Activated T-cell treated with anti-CD3 and anti-CD28 coated beads for 24 hours (primary cell): ENCODE data around the gene CDK5R1.
"Not testable (repeated sequence)": the region's sequence is repeated elsewhere in the genome, so short reads cannot be mapped to it uniquely, and the experiment has no call there.

Source experiments
- DNase-seq: peaks from one replicate; pipeline ENCODE4 v3.0.0-alpha.2; 2020; ENCODE audit warnings: low read depth

CDK5R1 gene

GRCh38 chr17:32517982-32518381 is 31.2 kb downstream of the CDK5R1 start:
- DNase-seq = no peak

DNA sequence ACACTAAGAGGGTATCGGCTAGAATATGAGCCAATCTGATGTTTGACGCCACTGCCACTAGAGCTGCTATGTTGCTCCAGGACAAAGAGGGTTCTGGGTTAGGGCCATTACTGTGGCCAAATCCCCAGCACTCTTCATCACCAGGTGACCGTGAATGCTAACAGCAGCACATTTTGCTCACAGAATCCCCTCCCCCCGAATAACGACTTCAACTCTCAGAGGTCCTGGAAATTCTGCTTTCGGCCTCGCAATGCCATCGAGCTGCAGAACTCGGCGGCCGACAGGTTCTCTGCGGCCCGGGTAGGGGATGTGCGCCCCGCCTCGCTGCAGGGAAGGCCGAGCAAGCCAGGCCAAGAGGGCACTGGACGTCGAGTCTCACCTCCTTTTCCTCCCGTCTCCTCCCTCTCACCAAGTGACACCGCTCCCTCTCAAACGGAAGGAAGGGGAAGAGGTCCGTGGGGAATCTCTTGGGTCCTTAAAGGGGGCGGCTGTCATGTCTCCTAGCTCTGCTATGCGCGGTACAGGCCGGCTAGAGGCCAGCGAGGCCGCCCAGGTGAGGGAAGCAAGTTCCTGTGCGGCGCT is 31.9 kb downstream of the CDK5R1 start:
- DNase-seq = no peak

DNA sequence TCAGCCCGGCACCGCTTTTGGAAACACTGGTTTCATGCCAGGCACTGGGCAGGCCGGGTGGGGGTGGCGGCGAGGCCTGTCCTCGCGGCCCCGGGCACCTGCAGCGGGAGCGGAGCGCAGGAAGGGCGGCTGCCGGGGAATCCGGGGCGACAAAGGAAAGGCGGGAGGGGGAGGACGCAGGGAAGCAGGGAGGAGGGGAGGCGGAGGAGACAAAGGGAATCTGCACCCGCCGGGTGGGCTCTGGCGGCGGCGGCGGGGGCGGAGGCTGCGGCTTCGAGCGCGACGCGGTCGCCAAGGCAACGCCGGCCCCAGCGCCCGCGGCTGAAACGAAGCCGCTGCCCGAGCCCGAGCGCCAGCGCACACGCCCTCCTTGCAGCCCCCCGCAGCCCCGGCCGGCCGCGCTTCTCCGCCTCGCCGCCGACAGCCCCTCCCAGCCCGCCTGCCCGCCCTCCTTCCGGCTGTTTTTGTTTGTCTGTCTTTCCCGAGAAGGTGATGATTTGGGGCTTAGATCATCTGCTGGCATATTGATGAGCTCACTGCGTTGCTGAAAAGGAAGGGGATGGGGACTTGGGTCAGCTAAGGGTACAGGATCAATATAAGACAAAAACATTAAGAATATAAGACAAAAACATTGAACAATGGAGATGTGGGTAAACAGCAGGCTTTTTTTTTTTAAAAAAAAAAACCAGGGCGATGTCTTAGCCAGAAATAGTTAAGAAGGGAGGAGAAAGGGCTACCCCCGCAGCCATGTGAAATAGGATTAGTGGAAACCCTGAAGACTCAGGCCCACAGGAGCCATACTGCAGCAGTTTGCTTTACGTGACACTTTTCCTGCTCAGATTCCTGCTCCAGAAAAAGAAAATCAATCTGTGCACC is 32.7 kb downstream of the CDK5R1 start:
- DNase-seq = peak; percentile 57

- DNase-seq = peak; percentile 30
Observed at GRCh38 chr17:32520104-32520701, 33.4 kb downstream of the CDK5R1 start.

DNA sequence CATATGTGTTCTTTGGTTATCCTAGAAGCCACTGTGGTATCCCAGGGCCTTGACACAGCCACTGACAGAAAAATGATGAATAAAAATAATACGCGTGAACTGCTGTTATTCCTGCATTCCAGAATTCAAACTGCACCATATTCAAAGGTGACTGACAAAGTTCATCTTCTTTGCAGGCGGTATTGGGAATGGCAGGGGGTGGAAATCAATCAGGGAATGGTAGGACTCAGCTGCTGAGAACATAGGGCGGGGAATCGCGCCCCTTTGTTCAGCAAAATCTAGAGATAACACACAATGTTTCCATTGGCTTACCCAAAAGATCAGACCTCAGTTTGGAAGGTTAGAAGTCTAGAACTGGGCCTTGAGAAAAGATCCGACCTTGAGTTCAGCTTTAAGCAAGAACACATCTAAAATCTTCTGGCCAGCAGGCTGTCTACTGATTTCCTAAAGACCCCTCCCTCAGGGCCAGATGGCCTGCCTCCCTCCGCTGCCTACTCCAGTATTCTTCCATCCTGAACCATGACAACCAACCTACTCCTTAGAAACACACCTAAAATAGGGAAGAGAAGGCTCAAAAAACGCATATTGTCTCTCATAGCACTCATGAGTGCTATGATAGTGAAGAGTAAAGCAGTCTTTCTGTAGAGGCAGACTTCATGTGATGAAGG is 34.1 kb downstream of the CDK5R1 start:
- no peak for DNase-seq

- DNase-seq = peak; percentile 51
Observed at GRCh38 chr17:32523017-32523680, 36.4 kb downstream of the CDK5R1 start.

DNA sequence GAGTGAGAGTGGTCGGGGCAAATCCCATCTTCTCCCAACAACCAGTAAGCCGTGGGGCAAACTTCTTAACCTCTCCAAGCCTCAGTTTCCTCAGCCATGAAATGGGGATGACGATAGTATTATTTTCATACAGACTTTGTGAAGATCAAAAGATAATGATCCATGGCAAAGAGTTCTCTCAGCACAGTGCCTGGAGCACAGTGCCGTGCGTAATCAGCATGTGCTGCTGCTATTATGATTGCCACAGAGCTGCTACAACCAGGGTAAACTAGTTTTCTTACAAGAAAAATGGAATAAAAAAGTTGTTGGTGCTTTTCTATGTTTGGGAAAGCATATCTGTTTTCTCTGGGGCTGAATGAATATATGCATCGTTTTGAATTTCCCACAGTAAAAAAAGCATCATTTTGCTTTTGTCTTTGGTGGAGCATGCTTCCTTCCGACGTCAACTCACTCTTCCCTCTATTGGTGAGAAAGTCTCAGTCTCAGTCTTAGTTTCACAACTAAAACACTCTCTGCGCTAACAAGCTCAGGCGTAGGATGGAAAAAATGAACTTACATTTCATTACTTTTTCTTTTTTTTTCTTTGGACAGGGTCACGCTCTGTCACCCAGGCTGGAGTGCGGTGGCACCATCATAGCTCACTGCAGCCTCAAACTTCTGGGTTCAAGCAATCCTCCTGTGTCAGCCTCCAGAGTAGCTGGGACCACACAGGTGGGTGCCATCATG is 37.2 kb downstream of the CDK5R1 start:
- DNase-seq = peak; percentile 21

DNA sequence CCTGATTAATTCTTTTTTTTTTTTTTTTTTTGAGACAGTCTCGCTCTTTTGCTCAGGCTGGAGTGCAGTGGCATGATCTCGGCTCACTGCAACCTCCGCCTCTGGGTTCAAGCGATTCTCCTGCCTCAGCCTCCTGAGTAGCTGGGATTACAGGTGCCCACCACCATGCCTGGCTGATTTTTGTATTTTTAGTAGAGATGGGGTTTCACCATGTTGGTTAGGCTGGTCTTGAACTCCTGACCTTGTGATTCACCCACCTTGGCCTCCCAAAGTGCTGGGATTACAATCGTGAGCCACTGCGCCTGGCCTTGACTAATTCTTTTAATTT is 37.7 kb downstream of the CDK5R1 start:
- DNase-seq = not testable (repeated sequence)

DNA sequence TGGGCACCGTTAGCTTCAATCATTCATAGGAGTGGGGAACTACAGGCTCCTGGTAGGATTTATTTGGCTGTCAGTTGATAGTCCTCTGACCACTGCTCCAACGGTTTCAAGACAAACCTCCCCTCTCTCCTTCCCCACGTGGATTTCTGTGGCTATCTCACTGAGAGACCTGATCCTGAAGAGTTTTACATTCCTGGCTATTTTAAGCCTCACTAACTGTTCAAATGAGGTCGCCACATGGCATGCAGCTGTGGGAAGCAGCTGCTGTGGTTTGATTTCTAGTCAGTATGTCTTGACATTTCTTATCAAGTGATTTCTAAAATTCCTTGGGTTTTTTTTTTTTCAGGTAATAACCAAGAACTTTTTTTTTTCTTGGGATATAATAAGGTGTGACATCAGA is 38.3 kb downstream of the CDK5R1 start:
- DNase-seq = no peak

GRCh38 chr17:32527146-32527545 is 40.4 kb downstream of the CDK5R1 start:
- DNase-seq = no peak

DNA sequence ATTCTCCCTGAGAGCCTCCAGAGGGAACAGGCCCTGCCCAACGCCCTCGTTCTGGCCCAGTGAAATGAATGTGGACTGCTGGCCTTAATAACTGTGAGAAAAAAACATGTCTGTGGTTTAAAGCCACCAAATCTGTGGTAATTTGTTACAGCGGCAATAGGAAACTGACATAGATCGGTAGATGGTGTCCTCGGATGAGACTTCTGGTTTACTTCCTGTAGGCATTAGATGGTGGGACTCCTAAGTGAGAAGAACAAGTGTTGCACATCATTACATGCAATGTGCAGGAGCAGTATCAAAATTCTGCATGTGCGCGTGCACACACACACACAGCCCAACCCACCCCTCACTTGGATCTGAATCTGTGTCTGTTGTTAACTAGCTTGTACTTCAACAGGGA is 42.0 kb downstream of the CDK5R1 start:
- no peak for DNase-seq

DNA sequence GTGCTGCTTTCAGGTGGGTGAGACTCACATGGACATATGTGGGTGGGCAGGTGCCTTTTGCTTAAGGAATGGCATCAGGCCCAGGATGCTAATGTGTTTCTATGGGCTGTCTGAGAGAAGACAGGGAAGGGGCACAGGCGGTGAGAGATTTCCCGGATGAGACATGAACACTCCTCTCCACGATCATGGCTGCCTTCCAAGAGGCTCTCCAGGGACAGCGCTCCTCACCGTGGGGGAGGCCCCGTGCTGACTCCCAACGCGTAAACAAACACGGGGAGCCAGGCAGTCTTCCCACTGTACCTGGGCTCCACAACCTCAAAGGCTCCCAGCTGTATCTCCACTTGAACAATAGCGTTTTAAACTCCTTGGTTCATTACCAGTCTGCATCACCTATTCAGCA is 42.8 kb downstream of the CDK5R1 start:
- DNase-seq = no peak

GRCh38 chr17:32533296-32533695 is 46.5 kb downstream of the CDK5R1 start:
- no peak for DNase-seq

DNA sequence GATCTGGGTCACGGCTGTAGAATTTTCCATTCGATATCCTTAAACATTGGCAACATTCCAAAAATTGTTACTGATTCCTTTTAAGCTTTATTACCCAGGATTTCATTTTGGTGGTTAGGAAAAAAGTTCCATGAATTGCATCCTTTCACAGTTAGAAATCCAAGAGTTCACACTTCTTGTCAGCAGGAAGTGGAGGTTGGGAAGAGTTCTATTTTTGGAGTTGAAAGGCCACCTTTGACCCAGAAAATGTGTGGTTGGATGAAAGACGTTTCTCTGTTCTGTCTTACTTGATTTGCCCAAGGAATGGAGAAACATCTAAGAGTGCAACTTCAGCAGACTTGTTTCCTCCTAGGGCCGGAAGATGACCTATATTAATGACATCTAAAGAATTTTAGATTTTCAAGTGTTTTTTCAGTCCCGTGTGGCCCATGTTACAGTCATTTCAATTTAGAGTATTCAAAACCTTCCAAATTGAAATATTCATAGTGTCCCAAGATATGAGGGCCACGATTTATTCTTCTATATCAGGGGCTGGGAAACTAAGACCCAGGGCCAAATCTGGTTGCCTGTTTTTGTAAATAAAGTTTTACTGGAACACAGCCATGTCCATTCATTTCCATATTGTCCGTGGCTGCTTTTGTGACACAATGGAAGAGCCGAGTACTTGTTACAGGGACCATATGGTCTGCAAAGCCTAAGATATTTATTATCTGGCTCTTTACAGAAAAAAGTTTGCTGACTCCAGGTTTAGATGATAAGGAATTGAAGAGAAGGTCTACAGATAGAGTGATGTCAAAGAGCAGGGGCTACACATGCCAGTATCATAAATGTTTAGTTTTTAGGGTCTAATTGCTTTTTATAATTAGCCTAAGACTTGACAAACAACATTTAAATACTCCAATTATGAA is 50.2 kb downstream of the CDK5R1 start:
- no peak for DNase-seq
